Naive B cell (primary cell): Measurements from ENCODE around the gene PITHD1. TPM values are rescaled to one million over a fixed set of nuclear protein-coding genes. Genes with fewer than 3 reads are reported as not detected.
"Not testable (repeated sequence)": the region's sequence is repeated elsewhere in the genome, so short reads cannot be mapped to it uniquely, and the experiment has no call there.

ENCODE experiments used
- ATAC-seq, 2 donors: fragments of 150-1000 bp; cut with Tn5 transposase; 2 replicates each; pipeline ENCODE4 v1.10.0; 2021; ENCODE audit warnings: low read depth in 2 of 2, mild to moderate bottlenecking in 2 of 2, moderate library complexity in 2 of 2
- DNase-seq: peaks from one replicate; pipeline ENCODE4 v3.0.0; 2022
- H3K27ac Mint-ChIP-seq, 6 donors: one replicate each; pipeline ENCODE4 v1.8.0; 2020 to 2022; ENCODE audit warnings: mild to moderate bottlenecking in 6 of 6, mixed read lengths in 6 of 6, moderate library complexity in 5 of 6, inconsistent platforms in 2 of 6
- H3K27me3 Mint-ChIP-seq, 3 donors: one replicate each; pipeline ENCODE4 v1.8.0; 2021 to 2022; ENCODE audit warnings: mixed read lengths in 3 of 3, mild to moderate bottlenecking in 1 of 3
- H3K36me3 Mint-ChIP-seq, 2 donors: one replicate each; pipeline ENCODE4 v1.8.0; 2020 to 2022; ENCODE audit warnings: mixed read lengths in 2 of 2, inconsistent platforms in 1 of 2, mild to moderate bottlenecking in 1 of 2
- H3K4me1 Mint-ChIP-seq, 3 donors: one replicate each; pipeline ENCODE4 v1.8.0; 2020 to 2022; ENCODE audit warnings: mixed read lengths in 3 of 3, inconsistent platforms in 1 of 3, mild to moderate bottlenecking in 1 of 3, moderate library complexity in 1 of 3
- H3K4me3 Mint-ChIP-seq, 8 donors: one replicate each; pipeline ENCODE4 v1.8.0; 2020 to 2022; ENCODE audit warnings: mild to moderate bottlenecking in 8 of 8, mixed read lengths in 8 of 8, moderate library complexity in 8 of 8, inconsistent platforms in 2 of 8
- H3K9me3 Mint-ChIP-seq, 7 donors: one replicate each; pipeline ENCODE4 v1.8.0; 2020 to 2022; ENCODE audit warnings: mixed read lengths in 7 of 7, mild to moderate bottlenecking in 5 of 7, inconsistent platforms in 2 of 7, moderate library complexity in 1 of 7
- polyA plus RNA-seq, 6 donors: library from polyadenylated mRNA; unstranded; fragments of 300-500 nt; fragmentation: Illumina TruSeq; gene quantifications; one replicate each; pipeline ENCODE4 v1.2.3, GENCODE V29; 2021; ENCODE audit warnings: low read depth in 6 of 6

PITHD1 gene
- polyA plus RNA-seq, 6 donors from 2014 or later = 64.4 to 110 (median 89.0) TPM

DNA sequence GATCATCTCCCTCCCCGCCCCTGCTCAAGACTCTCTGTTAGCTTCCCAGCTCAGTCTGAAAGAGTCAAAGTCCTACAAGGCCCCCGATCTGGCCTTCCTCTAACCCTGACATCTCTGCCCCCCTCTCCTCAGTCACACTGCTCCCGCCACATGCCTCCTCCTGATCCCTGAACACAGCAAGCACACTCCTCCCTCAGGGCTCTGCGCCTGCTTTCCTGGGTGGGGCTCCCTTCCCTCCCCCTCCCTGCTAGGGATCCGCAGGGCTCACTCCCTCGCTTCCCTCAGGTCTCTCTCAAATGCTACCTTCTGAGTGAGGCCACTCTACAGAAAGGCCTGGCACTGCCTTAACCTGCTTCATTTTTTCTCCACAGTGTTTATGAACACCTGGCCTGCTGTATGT is 28.1 kb downstream of the PITHD1 start:
- DNase-seq = no peak
- peaks cover 23 to 38% (median 31%) of the 10 kb centered on the region in 3 donors for H3K4me1 Mint-ChIP-seq
- peaks cover 4 to 16% of the 10 kb centered on the region in 2 donors for H3K36me3 Mint-ChIP-seq
- H3K4me3 Mint-ChIP-seq = peak overlapping the region in 1 of 8 donors; percentile 66
- peak overlapping the region in 2 of 6 donors; percentile 53 to 94 for H3K27ac Mint-ChIP-seq
- no peaks in the 10 kb centered on the region for H3K27me3 Mint-ChIP-seq
- no peaks in the 10 kb centered on the region for H3K9me3 Mint-ChIP-seq
- no peak for ATAC-seq

DNA sequence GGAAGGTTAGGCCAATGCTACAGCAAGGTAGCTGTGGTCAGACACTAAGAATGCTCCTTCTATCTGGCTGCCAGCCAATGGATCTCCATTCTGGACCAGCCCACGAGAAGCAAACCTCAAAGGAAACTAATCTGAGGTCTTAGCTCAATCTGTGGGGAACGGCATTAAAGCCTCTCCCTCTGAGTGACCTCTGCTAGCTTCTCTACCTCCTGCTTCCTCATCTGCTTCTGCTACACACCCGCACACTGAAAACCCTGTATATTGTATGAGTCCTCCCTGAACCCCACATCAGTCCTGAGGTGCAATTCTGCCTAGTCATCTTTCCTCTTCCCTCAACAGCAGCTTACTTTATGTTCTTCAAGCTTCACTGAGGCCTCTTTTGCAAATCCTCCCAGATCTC is 29.2 kb downstream of the PITHD1 start:
- H3K9me3 Mint-ChIP-seq = no peaks in the 10 kb centered on the region
- peak overlapping the region in 2 of 6 donors; percentile 4 to 87 for H3K27ac Mint-ChIP-seq
- ATAC-seq (no peak), DNase-seq (no peak)
- H3K4me1 Mint-ChIP-seq = peaks cover 27 to 40% (median 34%) of the 10 kb centered on the region in 3 donors
- no peak overlapping the region for H3K4me3 Mint-ChIP-seq
- H3K36me3 Mint-ChIP-seq = peaks cover 4 to 16% of the 10 kb centered on the region in 2 donors
- no peaks in the 10 kb centered on the region for H3K27me3 Mint-ChIP-seq

DNA sequence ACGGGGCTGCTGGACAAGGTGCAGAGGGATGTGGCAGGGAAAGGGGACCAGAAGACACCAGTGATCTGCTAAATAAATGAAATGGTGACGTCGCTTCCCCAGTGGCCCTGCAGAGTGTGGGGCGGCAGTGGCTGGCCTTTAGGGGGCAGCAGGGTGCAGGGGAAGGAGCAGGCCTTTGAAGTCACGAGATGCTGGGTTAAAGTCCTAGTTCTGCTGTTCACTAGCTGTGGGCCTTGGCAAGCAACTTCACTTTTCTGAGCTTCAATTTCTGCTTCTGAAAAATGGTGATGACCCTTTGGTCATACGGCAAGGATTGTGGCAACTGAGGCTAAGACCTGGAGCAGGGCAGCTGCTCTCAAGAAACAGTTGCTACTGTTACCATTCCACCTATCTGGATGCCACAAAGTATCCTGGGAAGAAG is 31.5 kb downstream of the PITHD1 start:
- Mint-ChIP-seq H3K27me3 (no peaks in the 10 kb centered on the region), H3K4me3 (peak overlapping the region in 2 of 8 donors; percentile 2 to 22), H3K9me3 (no peaks in the 10 kb centered on the region), H3K27ac (peak overlapping the region in 5 of 6 donors; percentile 41 to 94 (median 80)), H3K4me1 (peaks cover 33 to 38% (median 37%) of the 10 kb centered on the region in 3 donors), H3K36me3 (peaks cover 4 to 9% of the 10 kb centered on the region in 2 donors)
- ATAC-seq (peak; percentile 84 to 87), DNase-seq (peak; percentile 85)

DNA sequence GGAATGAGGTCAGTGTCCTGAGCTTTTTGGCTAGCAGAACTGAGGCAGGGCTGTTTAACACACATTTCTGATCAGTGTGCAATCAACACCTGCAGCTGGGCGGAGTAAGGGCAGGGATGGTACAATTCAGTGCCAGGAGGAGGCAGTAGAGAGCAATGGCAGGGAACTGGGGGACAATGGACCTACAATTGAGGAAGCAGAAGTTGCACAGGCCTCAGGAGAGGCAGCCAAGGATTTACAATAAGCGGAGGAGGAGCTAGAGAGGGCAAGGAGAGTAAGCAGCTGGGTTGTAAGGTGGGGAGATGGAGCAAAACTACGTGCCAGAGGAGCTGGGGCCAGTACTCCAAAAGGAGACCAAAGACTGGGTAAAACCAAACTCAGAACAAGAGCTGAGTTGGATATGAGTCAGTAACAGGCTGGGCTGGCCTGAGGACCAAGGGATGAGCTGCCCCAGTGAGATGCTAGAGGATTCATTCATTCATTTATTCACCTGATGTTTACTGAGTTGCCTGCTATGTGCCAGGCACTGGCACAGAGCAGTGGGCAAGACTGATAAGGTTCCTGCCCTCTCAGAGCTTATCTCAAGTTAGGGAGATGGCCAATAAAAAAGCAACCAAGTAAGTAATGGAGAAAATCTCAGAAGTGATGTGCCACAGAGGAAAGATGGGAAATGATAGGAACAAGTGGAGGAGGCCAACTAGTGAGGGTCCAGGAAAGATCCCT is 32.8 kb downstream of the PITHD1 start:
- DNase-seq = peak; percentile 76
- H3K4me3 Mint-ChIP-seq = no peak overlapping the region

DNA sequence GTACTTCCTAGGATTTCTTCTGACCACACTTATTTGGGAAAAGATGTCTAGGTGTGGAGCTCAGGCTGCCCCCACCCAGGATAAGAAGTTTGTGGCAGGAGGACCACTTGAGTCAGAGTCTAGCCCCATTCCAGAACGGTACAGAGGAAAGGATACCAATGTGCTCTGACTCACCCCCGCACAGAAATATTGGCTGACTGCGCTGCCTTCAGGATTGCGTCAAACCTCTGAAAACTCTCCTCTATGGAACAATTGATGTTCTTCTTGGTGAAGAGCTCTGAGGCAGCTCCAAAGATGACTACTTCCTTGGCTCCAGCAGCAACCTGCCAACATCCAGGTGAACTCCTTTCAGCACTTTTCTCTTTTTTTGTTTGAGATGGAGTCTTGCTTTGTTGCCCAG is 35.8 kb downstream of the PITHD1 start:
- DNase-seq = no peak
- peak overlapping the region in 3 of 6 donors; percentile 24 to 76 (median 26) for H3K27ac Mint-ChIP-seq
- no peak overlapping the region for H3K4me3 Mint-ChIP-seq
- peaks cover 20 to 35% (median 27%) of the 10 kb centered on the region in 3 donors for H3K4me1 Mint-ChIP-seq
- no peaks in the 10 kb centered on the region for H3K9me3 Mint-ChIP-seq
- peaks cover 0 to 5% of the 10 kb centered on the region in 2 donors for H3K36me3 Mint-ChIP-seq
- H3K27me3 Mint-ChIP-seq = no peaks in the 10 kb centered on the region
- no peak for ATAC-seq

More for the DNA sequence above, 32.8 kb downstream of the PITHD1 start:
- ATAC-seq = peak; percentile 86 to 88
- H3K36me3 Mint-ChIP-seq = peaks cover 0 to 4% of the 10 kb centered on the region in 2 donors
- peaks cover 23 to 35% (median 27%) of the 10 kb centered on the region in 3 donors for H3K4me1 Mint-ChIP-seq
- peak overlapping the region in 4 of 6 donors; percentile 41 to 87 (median 78) for H3K27ac Mint-ChIP-seq
- no peaks in the 10 kb centered on the region for H3K9me3 Mint-ChIP-seq
- H3K27me3 Mint-ChIP-seq = no peaks in the 10 kb centered on the region

DNA sequence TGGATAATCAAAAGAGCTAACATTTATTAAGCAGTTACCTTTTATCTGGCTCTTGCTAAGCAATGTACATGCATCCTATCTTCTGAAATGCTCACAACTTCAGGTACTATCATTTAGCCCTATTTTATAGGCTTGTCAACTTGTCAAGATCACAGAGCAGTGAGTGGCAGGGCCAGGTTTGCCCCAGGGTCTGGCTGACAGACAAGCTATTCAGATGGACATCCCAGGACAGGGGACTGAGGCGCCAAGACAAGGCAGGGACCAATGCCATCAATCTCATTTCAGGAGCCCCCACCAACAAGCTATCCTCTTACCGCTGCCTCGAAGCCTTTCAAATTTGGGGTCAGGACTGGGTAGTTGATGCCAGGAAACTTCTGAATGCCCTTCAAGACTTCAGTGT is 38.1 kb downstream of the PITHD1 start:
- ATAC-seq (no peak), DNase-seq (no peak)
- no peaks in the 10 kb centered on the region for H3K9me3 Mint-ChIP-seq
- H3K36me3 Mint-ChIP-seq = peaks cover 0 to 5% of the 10 kb centered on the region in 2 donors
- H3K27ac Mint-ChIP-seq = no peak overlapping the region
- peaks cover 2 to 16% (median 7%) of the 10 kb centered on the region in 3 donors for H3K4me1 Mint-ChIP-seq
- no peak overlapping the region for H3K4me3 Mint-ChIP-seq
- H3K27me3 Mint-ChIP-seq = no peaks in the 10 kb centered on the region

DNA sequence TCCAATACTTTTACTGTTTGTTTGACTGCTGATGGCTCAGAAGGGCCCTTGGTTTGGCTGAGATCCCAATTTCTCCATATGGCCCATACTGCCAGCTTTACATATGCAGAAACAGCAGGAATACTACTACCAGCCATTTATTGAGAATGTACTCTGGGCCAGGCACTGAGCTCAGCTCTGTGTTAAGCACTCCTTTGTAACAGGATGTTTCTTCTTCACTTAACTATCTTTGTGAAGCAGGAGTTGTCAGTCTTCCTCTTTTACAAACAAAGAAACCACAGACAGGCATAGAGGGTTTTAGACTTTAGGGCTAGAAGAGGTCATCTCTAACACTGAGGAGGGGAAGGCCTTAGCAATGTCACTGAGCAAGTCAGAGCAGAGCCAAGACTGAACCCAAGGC is 38.7 kb downstream of the PITHD1 start:
- ATAC-seq = no peak
- peaks cover 4 to 10% (median 10%) of the 10 kb centered on the region in 3 donors for H3K4me1 Mint-ChIP-seq
- H3K36me3 Mint-ChIP-seq = peaks cover 0 to 5% of the 10 kb centered on the region in 2 donors
- H3K27ac Mint-ChIP-seq = no peak overlapping the region
- no peak for DNase-seq
- peak overlapping the region in 1 of 8 donors; percentile 43 for H3K4me3 Mint-ChIP-seq
- no peaks in the 10 kb centered on the region for H3K27me3 Mint-ChIP-seq
- H3K9me3 Mint-ChIP-seq = no peaks in the 10 kb centered on the region

DNA sequence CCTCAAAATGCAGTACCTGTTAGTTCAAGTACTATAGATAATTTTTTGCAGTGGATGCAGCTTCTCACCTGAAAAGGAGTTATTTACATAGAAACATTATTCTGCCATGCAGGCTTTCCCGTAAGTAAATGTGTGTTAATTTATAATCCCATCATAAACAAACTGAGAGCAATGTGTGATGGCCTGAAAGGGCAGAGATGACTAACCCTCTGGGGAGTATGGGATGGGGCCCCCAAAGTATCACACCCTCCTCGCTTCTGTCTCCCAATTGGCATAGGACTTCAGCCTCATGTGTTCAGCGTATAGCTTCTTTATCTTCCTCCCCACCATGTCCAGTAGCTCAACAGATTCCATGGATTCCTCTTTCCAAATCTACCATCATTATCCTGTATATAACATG is 39.4 kb downstream of the PITHD1 start:
- no peaks in the 10 kb centered on the region for H3K27me3 Mint-ChIP-seq
- ATAC-seq = no peak

DNA sequence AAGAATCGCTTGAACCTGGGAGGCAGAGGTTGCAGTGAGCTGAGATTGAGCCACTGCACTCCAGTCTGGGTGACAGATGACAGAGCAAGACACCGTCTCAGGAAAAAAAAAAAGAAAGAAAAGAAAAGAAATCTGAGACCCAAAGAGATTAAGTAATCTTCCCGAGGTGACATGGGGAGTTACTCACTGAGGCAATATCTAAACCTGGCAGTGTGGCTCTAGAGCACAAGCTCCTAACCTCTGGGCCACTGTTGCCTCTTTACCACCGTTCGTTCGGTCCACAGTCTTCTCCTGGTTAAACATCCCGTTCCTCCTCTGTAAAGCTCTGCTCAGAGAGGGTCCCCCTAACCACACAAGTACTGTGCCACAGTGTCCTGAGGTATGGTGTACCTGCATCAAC is 45.5 kb downstream of the PITHD1 start:
- Mint-ChIP-seq H3K9me3 (no peaks in the 10 kb centered on the region), H3K4me1 (peaks cover 15 to 34% (median 24%) of the 10 kb centered on the region in 3 donors), H3K4me3 (peak overlapping the region; percentile 25 to 99 (median 80)), H3K36me3 (no peaks in the 10 kb centered on the region), H3K27me3 (no peaks in the 10 kb centered on the region), H3K27ac (peak overlapping the region in 3 of 6 donors; percentile 81 to 95 (median 87))
- DNase-seq = no peak
- ATAC-seq = no peak

More for the DNA sequence above, 39.4 kb downstream of the PITHD1 start:
- peaks cover 0 to 5% of the 10 kb centered on the region in 2 donors for H3K36me3 Mint-ChIP-seq
- H3K9me3 Mint-ChIP-seq = no peaks in the 10 kb centered on the region
- peaks cover 5 to 11% (median 10%) of the 10 kb centered on the region in 3 donors for H3K4me1 Mint-ChIP-seq
- no peak for DNase-seq
- no peak overlapping the region for H3K4me3 Mint-ChIP-seq
- peak overlapping the region in 1 of 6 donors; percentile 39 for H3K27ac Mint-ChIP-seq

DNA sequence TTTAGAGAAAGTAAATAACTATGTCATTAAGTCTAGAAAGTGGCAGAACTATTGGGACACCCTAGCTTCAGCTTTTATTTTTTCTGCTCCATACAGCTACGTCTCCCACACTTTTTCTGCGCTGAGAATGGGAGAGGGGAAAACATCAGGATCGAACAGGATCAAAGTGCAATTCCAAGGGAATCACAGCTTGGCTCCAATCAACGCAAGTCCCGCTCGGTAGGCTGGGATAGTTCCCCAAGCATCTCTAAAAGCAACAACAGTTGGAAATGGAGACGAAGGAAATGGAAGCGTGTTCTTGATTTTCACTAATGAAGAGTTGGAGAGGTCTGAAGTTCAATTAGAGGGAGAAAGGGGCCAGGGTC is 46.5 kb downstream of the PITHD1 start:
- H3K36me3 Mint-ChIP-seq = no peaks in the 10 kb centered on the region
- no peaks in the 10 kb centered on the region for H3K9me3 Mint-ChIP-seq
- H3K27me3 Mint-ChIP-seq = no peaks in the 10 kb centered on the region
- H3K27ac Mint-ChIP-seq = peak overlapping the region; percentile 95 to 99 (median 97)
- peaks cover 15 to 34% (median 24%) of the 10 kb centered on the region in 3 donors for H3K4me1 Mint-ChIP-seq
- DNase-seq (no peak), ATAC-seq (peak; percentile 3 to 6)
- H3K4me3 Mint-ChIP-seq = peak overlapping the region; percentile 91 to 99 (median 96)

DNA sequence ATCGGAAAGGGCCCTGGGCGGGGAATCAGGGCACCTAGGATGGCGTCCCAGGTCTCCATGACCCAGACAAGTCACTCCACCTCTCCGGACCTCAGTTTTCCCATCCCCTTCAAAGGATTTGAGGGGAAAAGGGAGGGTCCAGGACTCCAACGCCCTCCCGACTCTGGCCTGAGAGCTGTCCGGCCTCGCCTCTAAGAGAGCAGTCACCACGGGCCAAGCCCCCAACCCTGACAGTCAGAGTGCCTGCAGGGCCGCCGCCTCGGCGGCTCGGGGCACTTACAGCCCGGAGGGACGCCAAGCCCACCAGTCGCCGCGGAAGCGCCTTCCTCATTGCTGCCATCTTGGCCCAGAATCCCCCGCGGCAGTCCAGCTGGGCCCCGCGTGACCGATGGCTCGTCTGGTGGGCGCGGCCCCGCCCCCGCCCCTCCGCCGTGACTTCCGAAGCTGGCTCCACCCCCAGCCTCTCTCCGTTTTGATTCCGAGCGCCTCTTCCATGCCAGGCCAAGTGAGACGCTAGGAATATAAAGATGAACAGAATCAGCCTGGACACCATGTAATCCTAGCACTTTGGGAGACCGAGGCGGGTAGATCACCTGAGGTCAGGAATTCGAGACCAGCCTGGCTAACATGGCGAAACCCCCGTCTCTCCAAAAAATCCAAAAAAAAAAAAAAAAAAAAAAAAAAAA is 47.0 kb downstream of the PITHD1 start, which contains the start of gene HMGCL:
HMGCL (minus strand) TSS at position 354 of the 686 bp plus-strand sequence; CDS start at position 340, 14 bp downstream.
- Mint-ChIP-seq H3K9me3 (no peaks in the 10 kb centered on the region), H3K36me3 (no peaks in the 10 kb centered on the region), H3K4me3 (peak within 1 kb of the TSS; percentile 91 to 99 (median 96)), H3K27me3 (no peaks in the 10 kb centered on the region), H3K4me1 (peaks cover 15 to 34% (median 24%) of the 10 kb centered on the region in 3 donors), H3K27ac (peak within 1 kb of the TSS; percentile 95 to 99 (median 97))
- DNase-seq = peak; percentile 85
- ATAC-seq = peak; percentile 96 to 98

DNA sequence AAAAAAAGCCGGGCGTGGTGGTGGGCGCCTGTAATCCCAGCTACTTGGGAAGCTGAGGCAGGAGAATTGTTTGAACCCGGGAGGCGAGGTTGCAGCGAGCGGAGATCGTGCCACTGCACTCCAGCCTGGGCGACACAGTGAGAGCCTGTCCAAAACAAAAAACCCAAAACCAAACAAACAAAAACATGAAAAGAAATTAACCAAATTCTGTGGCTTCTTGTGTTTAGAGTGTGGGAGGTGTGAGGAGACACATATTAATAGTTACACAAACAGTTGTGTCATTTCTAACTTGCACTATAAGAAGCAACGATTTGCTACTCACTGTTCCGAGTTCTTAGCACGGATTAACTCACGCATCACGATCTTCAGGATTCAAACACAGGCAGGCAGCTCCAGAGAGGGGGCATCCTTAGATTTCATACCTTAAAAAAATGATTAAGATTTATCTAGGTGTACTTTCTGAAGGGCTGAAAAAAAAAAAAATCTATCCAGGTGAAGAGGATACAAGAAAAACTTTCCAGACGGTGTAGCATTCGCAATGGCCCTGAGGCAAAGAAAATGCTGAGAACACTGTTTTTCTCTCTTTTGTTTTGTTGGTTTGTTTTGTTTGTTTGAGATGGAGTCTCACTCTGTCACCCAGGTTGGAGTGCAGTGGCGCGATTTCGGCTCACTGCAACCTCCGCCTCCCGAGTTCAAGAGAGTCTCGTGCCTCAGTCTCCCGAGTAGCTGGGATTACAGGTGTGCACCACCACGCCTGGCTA is 47.7 kb downstream of the PITHD1 start:
- DNase-seq (no peak), ATAC-seq (peak in 1 of 2 donors; percentile 34)
- H3K9me3 Mint-ChIP-seq = no peaks in the 10 kb centered on the region
- peak overlapping the region; percentile 91 to 99 (median 96) for H3K4me3 Mint-ChIP-seq
- no peaks in the 10 kb centered on the region for H3K27me3 Mint-ChIP-seq
- no peaks in the 10 kb centered on the region for H3K36me3 Mint-ChIP-seq
- H3K4me1 Mint-ChIP-seq = peaks cover 15 to 34% (median 24%) of the 10 kb centered on the region in 3 donors
- H3K27ac Mint-ChIP-seq = peak overlapping the region; percentile 95 to 99 (median 97)

DNA sequence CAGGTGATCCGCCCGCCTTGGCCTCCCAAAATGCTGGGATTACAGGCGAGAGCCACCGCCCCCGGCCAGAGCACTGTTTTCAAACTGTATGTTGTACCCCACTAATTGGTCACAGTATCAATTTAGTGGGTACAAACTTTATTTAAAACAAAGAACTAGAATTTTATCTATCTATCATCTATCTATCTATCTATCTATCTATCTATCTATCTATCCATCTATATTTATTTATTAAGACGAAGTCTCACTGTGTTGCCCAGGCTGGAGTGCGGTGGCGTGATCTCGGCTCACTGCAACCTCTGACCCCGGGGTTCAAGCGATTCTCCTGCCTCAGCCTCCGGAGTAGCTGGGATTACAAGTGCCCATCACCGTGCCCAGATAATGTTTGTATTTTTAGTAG is 48.4 kb downstream of the PITHD1 start:
- not testable (repeated sequence) for H3K27me3 Mint-ChIP-seq, H3K36me3 Mint-ChIP-seq, DNase-seq, ATAC-seq, H3K9me3 Mint-ChIP-seq
- H3K4me1 Mint-ChIP-seq = peaks cover 14 to 33% (median 24%) of the 10 kb centered on the region in 3 donors
- peak overlapping the region in 1 of 6 donors; percentile 95 for H3K27ac Mint-ChIP-seq
- peak overlapping the region in 6 of 8 donors; percentile 47 to 99 (median 96) for H3K4me3 Mint-ChIP-seq
